Lower lobe of right lung (tissue), 2 donors: ENCODE measurements around the gene PPP3CA. TPM values are rescaled to one million over a fixed set of nuclear protein-coding genes. Genes with fewer than 3 reads are reported as not detected.

ENCODE experiments used
- ATAC-seq, 2 donors: fragments of 200-7000 bp; cut with Tn5 transposase; one replicate each; pipeline ENCODE4 v1.9.1; 2020 to 2022; ENCODE audit warnings: mild to moderate bottlenecking in 2 of 2, moderate library complexity in 2 of 2
- DNase-seq: peaks from one replicate; pipeline ENCODE4 v3.0.0-alpha.2; 2020
- H3K27ac ChIP-seq: fragments of 200-600 bp; one replicate; pipeline ENCODE4 v1.8.0; 2022
- H3K27me3 ChIP-seq: fragments of 200-600 bp; one replicate; pipeline ENCODE4 v1.8.0; 2022; ENCODE audit warnings: low read depth
- H3K36me3 ChIP-seq: fragments of 200-600 bp; one replicate; pipeline ENCODE4 v1.8.0; 2022; ENCODE audit warnings: mild to moderate bottlenecking
- H3K4me1 ChIP-seq: fragments of 200-600 bp; one replicate; pipeline ENCODE4 v1.8.0; 2022
- H3K4me3 ChIP-seq: fragments of 200-600 bp; one replicate; pipeline ENCODE4 v1.8.0; 2022; ENCODE audit warnings: mild to moderate bottlenecking
- H3K9me3 ChIP-seq: fragments of 200-600 bp; one replicate; pipeline ENCODE4 v1.8.0; 2022
- intact Hi-C: fragments of 100-400 bp; cut with DNase I; formaldehyde crosslinking; loops from one replicate; pipeline ENCODE4 v1.11.0; 2022
- total RNA-seq: library from RNA; stranded (reverse); fragmentation: NEBNext Ultra II Directional; extraction: Animal tissue kit (Norgen Biotek cat#: 25700); gene quantifications from one replicate; pipeline ENCODE4 v1.2.1, GENCODE V29; 2021
- TF ChIP-seq, protein P1 (sequence below): fragments of 200-600 bp; IDR thresholded peaks from one replicate; pipeline ENCODE4 v1.8.0; 2022; ENCODE audit warnings: antibody characterized with exemption, mild to moderate bottlenecking
- donor health status: DM: no; HTN: yes; CAD: no; lungs with severe emphysema.

PPP3CA gene
- total RNA-seq, 1 donor from 2014 or later = 50.2 TPM

DNA sequence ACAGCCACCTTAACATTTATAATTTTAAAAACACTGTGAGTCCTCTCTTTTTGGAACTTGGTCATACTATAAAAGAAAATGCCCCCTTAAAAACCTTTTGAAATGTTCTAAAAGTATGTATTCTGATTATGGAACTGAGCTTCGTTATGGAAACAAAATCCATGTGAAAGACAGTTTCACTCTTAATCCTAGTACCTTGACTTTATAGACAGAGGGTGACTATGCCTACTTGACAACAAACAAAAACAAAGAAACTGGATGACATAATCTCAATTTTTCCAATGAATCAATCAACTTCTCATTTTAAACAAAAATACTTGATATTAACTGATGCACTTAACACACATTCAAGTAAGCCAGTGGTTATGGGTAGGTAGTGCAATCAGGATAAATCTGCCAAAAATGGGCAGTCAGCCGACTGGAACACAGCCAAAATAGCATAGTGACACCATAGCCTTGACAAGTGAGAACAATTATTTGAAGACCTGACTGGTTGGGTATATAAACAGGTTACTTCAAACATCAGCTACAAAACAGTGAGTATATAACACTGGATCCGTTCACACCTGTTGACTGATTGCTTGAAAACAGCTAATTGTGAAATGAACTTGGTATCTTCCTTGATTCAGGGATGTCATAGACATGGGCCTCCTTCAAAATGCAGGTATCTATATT lies 265.5 kb downstream of the PPP3CA start:
- ATAC-seq = no peak
- intact Hi-C loops = no loop called here
- Histone ChIP-seq H3K36me3 (peaks cover 9% of the 10 kb centered on the region), H3K27me3 (no peaks in the 10 kb centered on the region), H3K4me1 (peaks cover 5% of the 10 kb centered on the region), H3K4me3 (no peak overlapping the region), H3K27ac (no peak overlapping the region), H3K9me3 (no peaks in the 10 kb centered on the region)
- DNase-seq = no peak
- TF ChIP-seq, protein P1, sequence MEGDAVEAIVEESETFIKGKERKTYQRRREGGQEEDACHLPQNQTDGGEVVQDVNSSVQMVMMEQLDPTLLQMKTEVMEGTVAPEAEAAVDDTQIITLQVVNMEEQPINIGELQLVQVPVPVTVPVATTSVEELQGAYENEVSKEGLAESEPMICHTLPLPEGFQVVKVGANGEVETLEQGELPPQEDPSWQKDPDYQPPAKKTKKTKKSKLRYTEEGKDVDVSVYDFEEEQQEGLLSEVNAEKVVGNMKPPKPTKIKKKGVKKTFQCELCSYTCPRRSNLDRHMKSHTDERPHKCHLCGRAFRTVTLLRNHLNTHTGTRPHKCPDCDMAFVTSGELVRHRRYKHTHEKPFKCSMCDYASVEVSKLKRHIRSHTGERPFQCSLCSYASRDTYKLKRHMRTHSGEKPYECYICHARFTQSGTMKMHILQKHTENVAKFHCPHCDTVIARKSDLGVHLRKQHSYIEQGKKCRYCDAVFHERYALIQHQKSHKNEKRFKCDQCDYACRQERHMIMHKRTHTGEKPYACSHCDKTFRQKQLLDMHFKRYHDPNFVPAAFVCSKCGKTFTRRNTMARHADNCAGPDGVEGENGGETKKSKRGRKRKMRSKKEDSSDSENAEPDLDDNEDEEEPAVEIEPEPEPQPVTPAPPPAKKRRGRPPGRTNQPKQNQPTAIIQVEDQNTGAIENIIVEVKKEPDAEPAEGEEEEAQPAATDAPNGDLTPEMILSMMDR = no peak

DNA sequence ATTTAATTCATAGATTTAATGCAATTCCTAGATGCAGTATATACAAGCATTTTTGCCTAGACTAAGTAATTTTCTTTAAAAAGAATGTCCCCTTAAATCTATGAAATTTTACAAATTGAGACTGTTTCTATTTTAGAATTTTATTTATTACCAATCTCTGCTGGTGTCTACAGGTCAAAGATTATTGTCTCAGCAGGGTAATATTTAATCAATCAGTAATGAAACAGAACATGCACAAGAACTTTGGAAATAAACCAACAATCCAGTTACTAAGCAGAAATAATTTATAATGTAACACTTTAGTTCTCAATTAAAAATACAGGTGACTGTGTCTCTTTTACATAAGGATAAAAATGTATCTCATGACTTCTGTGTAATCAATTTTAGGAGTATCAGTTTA lies 266.2 kb downstream of the PPP3CA start:
- TF ChIP-seq, protein P1 = no peak
- Histone ChIP-seq H3K36me3 (peaks cover 9% of the 10 kb centered on the region), H3K9me3 (no peaks in the 10 kb centered on the region), H3K27me3 (no peaks in the 10 kb centered on the region), H3K4me1 (peaks cover 5% of the 10 kb centered on the region), H3K4me3 (no peak overlapping the region), H3K27ac (no peak overlapping the region)
- ATAC-seq (no peak), DNase-seq (no peak)
- intact Hi-C loops = no loop called here

DNA sequence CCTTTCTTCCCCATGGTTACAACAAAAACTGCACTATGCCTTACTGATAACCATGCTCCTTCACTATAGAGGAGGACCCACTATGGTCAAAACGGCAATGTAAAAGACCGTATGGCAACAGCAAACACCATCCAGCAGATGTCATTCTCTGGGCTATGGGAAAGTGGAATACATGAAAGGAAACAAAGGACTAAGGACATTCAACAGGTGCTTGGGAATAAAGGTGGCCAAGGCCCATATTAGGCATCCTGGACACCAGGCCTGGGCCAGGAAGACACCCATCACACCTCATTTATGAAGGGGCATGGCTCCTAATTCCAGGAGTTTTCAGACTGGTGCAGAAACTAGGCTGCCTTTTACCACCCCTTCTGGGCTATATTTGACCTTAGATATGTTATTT lies 268.4 kb downstream of the PPP3CA start:
- Histone ChIP-seq H3K4me1 (peaks cover 5% of the 10 kb centered on the region), H3K36me3 (peaks cover 9% of the 10 kb centered on the region), H3K9me3 (no peaks in the 10 kb centered on the region), H3K27ac (no peak overlapping the region), H3K27me3 (no peaks in the 10 kb centered on the region), H3K4me3 (no peak overlapping the region)
- TF ChIP-seq, protein P1 = no peak
- intact Hi-C loops = no loop called here
- DNase-seq (no peak), ATAC-seq (no peak)

DNA sequence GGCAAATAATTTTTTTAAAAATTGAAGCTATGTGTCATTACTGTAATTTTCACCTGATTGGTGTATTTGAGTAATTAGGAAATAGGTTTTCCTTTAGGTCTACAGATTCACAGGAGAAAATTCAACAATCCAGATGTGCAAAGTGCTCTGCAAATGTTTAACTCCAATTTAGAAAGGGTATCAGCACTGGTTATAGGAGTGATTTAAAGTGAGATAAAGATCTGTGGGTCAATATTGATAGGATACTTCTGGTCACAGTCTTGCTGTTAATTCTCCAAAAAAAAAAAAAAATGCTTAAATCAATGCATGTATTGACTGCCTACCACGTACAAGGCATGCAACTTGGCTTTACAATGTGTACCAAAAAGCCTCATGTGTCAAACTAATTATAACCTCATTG lies 271.3 kb downstream of the PPP3CA start:
- H3K4me1 ChIP-seq = peaks cover 5% of the 10 kb centered on the region
- ATAC-seq = no peak
- peaks cover 3% of the 10 kb centered on the region for H3K36me3 ChIP-seq
- no peaks in the 10 kb centered on the region for H3K9me3 ChIP-seq
- no peak for DNase-seq
- no peaks in the 10 kb centered on the region for H3K27me3 ChIP-seq
- TF ChIP-seq, protein P1 = no peak
- H3K27ac ChIP-seq = no peak overlapping the region
- intact Hi-C loops = no loop called here
- H3K4me3 ChIP-seq = no peak overlapping the region

DNA sequence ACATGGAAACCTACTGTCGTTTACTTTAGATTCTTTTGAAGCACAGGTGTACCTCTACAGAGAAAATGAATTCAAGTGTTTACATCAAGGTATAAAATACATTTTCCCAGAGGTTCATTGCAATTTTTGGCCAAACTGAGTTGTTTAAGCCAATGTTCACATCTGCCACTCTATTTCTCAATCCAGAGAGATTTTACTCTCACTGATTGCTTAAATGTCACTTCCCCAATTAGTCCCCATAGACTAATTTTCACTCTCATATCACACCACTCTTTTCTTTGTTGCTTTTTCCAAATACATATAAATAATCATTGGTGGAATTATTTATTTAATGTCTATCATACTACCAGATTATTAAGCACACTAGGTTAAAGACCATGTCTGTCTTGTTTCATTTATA lies 271.8 kb downstream of the PPP3CA start:
- H3K4me1 ChIP-seq = peaks cover 5% of the 10 kb centered on the region

More for the DNA sequence above, 271.8 kb downstream of the PPP3CA start:
- Histone ChIP-seq H3K27me3 (no peaks in the 10 kb centered on the region), H3K9me3 (no peaks in the 10 kb centered on the region), H3K27ac (no peak overlapping the region), H3K4me3 (no peak overlapping the region), H3K36me3 (peaks cover 3% of the 10 kb centered on the region)
- TF ChIP-seq, protein P1 = no peak
- intact Hi-C loops = no loop called here
- no peak for DNase-seq
- no peak for ATAC-seq
